ENCODE results near the gene EPHX1. TPM values are rescaled to one million over a fixed set of nuclear protein-coding genes. Genes with fewer than 3 reads are reported as not detected.
"Not testable (repeated sequence)": the region's sequence is repeated elsewhere in the genome, so short reads cannot be mapped to it uniquely, and the experiment has no call there.

EPHX1 gene
- total RNA-seq: 100 to 1,000 TPM in 5 of 6 donors, 10 to 100 TPM in 1; 82.8 to 205 (median 141) TPM

DNA sequence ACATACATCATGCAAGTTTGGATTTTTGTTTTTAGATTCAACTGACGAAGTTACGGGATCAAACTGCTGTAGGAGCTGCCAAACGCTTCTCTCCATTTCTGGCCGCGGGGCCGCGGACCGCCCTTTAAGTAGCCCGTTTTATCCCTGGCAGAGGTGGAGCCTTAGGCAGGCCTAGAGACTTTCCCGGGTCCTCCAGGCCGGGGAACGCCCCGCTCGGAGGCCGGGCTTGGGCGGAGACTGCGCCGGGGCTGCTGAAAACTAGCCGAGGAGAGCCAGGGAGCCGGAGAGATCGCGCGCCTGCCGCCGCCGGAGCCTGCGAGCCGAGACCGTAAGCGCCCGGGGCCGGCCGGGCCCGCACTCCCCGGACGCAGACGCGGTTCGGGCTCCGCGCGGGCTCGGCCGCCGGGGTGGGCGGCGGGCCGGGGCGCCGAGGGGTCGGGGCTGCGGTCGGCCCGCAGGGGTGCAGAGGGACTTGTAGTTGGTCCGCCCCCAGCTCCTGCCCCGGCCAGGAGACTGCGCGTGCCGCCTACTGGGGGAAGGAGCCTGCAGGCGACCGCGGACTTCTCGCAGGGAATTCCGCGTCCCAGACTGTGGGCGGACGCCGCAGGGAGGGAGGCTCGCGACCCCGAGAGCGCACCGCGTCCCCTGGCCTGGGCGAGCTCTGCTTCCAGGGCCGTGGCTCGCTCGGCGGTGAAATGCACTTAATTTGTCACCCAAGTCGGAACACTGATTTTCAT is at the start of gene EPHX1:
TSS of gene EPHX1 (plus strand) at position 283 of the 737 bp plus-strand sequence. CDS start 18,606 bp downstream, outside the sequence.
- peaks cover 43 to 53% (median 48%) of the 10 kb centered on the region in 4 donors for H3K4me1 ChIP-seq
- TF ChIP-seq, protein P1, sequence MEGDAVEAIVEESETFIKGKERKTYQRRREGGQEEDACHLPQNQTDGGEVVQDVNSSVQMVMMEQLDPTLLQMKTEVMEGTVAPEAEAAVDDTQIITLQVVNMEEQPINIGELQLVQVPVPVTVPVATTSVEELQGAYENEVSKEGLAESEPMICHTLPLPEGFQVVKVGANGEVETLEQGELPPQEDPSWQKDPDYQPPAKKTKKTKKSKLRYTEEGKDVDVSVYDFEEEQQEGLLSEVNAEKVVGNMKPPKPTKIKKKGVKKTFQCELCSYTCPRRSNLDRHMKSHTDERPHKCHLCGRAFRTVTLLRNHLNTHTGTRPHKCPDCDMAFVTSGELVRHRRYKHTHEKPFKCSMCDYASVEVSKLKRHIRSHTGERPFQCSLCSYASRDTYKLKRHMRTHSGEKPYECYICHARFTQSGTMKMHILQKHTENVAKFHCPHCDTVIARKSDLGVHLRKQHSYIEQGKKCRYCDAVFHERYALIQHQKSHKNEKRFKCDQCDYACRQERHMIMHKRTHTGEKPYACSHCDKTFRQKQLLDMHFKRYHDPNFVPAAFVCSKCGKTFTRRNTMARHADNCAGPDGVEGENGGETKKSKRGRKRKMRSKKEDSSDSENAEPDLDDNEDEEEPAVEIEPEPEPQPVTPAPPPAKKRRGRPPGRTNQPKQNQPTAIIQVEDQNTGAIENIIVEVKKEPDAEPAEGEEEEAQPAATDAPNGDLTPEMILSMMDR (IDR thresholded peaks at IDR 0.05): peak; percentile 10 to 64 (median 48)
- TF ChIP-seq POLR2A (IDR thresholded peaks at IDR 0.05) (peak in 3 of 4 donors; percentile 23 to 93 (median 74)), POLR2AphosphoS5 (IDR thresholded peaks at IDR 0.05) (peak in 1 of 2 donors; percentile 81), EP300 (IDR thresholded peaks at IDR 0.05) (no peak)
- ATAC-seq (ENCODE audit: low FRiP score in 2 of 2) (peak; percentile 89 to 94), DNase-seq (peak; percentile 93 to 98)
- H3K4me3 ChIP-seq: peak within 1 kb of the TSS; percentile 50 to 77 (median 59)
- H3K27me3 ChIP-seq: no peaks in the 10 kb centered on the region
- H3K36me3 ChIP-seq: no peaks in the 10 kb centered on the region
- WGBS, 2 donors: 0% methylated on average over 12 to 64 of the region's 80 CpGs
- H3K27ac ChIP-seq: peak within 1 kb of the TSS; percentile 67 to 89 (median 83)
- no peaks in the 10 kb centered on the region for H3K9me3 ChIP-seq

DNA sequence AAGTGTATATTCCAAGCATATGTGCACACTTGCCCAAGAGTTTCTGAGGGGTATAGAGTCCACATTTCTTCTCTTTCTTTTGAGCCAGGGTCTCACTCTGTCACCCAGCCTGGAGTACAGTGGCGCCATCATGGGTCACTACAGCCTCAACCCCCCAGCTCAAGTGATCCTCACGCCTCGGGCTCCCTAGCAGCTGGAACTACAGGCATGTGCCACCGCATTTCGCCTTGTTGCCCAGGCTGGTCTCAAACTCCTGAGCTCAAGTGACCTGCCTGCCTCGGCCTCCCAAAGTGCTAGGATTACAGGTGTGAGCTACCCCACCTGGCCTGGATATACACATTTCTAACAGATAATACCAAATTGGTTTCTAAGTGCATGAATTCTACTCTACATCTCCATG is 49.4 kb upstream of the EPHX1 start:
- TF ChIP-seq EP300 (IDR thresholded peaks at IDR 0.05) (no peak), POLR2A (IDR thresholded peaks at IDR 0.05) (no peak), POLR2AphosphoS5 (IDR thresholded peaks at IDR 0.05) (no peak)
- TF ChIP-seq, protein P1 (IDR thresholded peaks at IDR 0.05): no peak
- Histone ChIP-seq H3K27me3 (no peaks in the 10 kb centered on the region), H3K4me1 (peaks cover 15 to 17% (median 16%) of the 10 kb centered on the region in 4 donors), H3K36me3 (no peaks in the 10 kb centered on the region), H3K4me3 (no peak overlapping the region), H3K27ac (no peak overlapping the region), H3K9me3 (no peaks in the 10 kb centered on the region)
- 96 to 98% methylated on average over 5 to 6 of the region's 6 CpGs for WGBS, 2 donors
- no peak for ATAC-seq (ENCODE audit: low FRiP score in 2 of 2)
- peak in 1 of 2 donors; percentile 8 for DNase-seq

DNA sequence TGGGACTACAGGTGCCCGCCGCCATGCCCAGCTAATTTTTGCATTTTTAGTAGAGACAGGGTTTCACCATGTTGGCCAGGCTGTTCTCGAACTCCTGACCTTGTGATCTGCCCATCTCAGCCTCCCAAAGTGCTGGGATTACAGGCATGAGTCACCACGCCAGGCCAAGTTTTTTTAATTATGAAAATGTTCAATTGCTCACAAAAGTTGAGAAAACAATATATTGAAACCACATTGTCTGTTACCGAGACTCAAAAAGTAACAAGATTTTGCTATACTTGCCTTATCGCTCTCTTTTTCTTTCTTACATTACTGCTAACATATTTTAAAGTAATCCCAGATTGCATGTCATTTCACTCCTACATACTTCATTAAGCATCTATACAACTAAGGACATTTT is 48.5 kb upstream of the EPHX1 start:
- not testable (repeated sequence) for H3K9me3 ChIP-seq; ATAC-seq (ENCODE audit: low FRiP score in 2 of 2); DNase-seq; H3K27me3 ChIP-seq; H3K27ac ChIP-seq; H3K4me3 ChIP-seq; H3K36me3 ChIP-seq
- peaks cover 9 to 17% (median 13%) of the 10 kb centered on the region in 4 donors for H3K4me1 ChIP-seq
- 90 to 92% methylated on average over 6 of the region's 6 CpGs for WGBS, 2 donors

DNA sequence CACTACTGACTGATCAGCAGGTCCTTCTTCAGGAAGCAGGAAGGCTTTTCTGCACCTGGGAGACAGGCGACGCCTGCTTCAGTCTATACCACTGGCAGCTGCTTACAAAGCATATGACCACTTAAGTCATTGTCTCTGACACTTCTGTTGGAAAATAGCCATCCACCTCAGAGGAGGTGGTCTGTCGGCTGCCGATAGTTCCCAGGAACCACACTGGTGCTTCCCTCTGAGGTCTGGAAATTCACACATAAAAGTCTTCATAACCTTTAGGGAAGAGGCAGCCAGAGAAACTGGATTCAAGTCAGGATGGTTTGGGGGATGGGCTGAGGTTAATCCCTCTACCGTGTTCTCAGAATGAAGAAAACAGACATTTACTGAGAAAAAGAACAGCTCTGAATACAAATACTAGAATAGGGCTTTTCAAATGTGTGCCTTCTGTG is 47.9 kb upstream of the EPHX1 start:
- H3K4me3 ChIP-seq: no peak overlapping the region
- peak in 1 of 2 donors; percentile 48 for ATAC-seq (ENCODE audit: low FRiP score in 2 of 2)
- peaks cover 9 to 23% (median 13%) of the 10 kb centered on the region in 4 donors for H3K4me1 ChIP-seq
- no peaks in the 10 kb centered on the region for H3K27me3 ChIP-seq
- 80 to 95% methylated on average over 5 of the region's 5 CpGs for WGBS, 2 donors
- H3K36me3 ChIP-seq: no peaks in the 10 kb centered on the region
- H3K27ac ChIP-seq: peak overlapping the region in 1 of 4 donors; percentile 20
- H3K9me3 ChIP-seq: no peaks in the 10 kb centered on the region
- TF ChIP-seq POLR2AphosphoS5 (IDR thresholded peaks at IDR 0.05): no peak
- peak in 1 of 2 donors; percentile 5 for DNase-seq

DNA sequence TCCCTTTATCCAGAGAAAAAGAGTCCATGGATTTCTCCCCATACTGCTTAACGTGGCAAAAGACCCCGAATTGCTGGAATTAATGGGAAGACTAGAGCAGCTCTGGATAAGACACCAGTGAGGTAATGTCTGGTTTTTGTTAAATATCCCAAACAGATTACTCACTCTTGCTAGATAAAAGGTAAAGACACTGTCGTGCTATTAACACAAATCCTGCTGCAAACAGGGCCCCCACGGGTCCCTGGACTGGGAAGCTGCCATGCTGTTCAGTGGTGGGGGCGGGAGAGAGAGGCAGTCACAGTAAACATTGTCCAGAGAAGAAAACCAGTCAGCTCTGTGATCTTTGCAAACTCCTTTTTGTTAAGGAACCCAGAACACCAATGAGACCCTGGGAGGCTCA is 47.5 kb upstream of the EPHX1 start:
- no peaks in the 10 kb centered on the region for H3K36me3 ChIP-seq
- ATAC-seq (ENCODE audit: low FRiP score in 2 of 2) (peak in 1 of 2 donors; percentile 84), DNase-seq (peak in 1 of 2 donors; percentile 3)
- 64 to 88% methylated on average over 5 of the region's 5 CpGs for WGBS, 2 donors
- no peak overlapping the region for H3K4me3 ChIP-seq
- no peaks in the 10 kb centered on the region for H3K27me3 ChIP-seq
- TF ChIP-seq POLR2AphosphoS5 (IDR thresholded peaks at IDR 0.05) (no peak), POLR2A (IDR thresholded peaks at IDR 0.05) (no peak), EP300 (IDR thresholded peaks at IDR 0.05) (no peak)
- TF ChIP-seq, protein P1 (IDR thresholded peaks at IDR 0.05): no peak
- H3K4me1 ChIP-seq: peaks cover 9 to 27% (median 13%) of the 10 kb centered on the region in 4 donors
- no peaks in the 10 kb centered on the region for H3K9me3 ChIP-seq
- peak overlapping the region in 1 of 4 donors; percentile 20 for H3K27ac ChIP-seq

Data from upper lobe of left lung (tissue), 6 donors.